BJ (cell line): ENCODE data around the gene RASGRP4. TPM values are rescaled to one million over a fixed set of nuclear protein-coding genes. Genes with fewer than 3 reads are reported as not detected.
"Not testable (repeated sequence)": the region's sequence is repeated elsewhere in the genome, so short reads cannot be mapped to it uniquely, and the experiment has no call there.

Source experiments
- CTCF ChIA-PET: fragments of 350-600 bp; formaldehyde crosslinking; extraction: SDS; loops from one replicate; lab custom pipeline; 2021; ENCODE audit warnings: antibody characterized with exemption, inconsistent platforms; lab: Yijun Ruan, JAX
- POLR2A ChIA-PET: fragments of 300-600 bp; sonication (Branson Sonifier 250); formaldehyde crosslinking; extraction: SDS; loops from one replicate; lab custom pipeline; 2021; ENCODE audit warnings: antibody characterized with exemption; lab: Charles Lee
- DNase-seq: peaks from one replicate; pipeline ENCODE4 v3.0.0-alpha.2; 2011; ENCODE audit warnings: low read depth
- H3K27me3 ChIP-seq: 2 replicates; pipeline ENCODE4 v1.6.0; 2011; ENCODE audit warnings: low read length; ENCODE audit not compliant: control insufficient read depth, insufficient read depth
- H3K36me3 ChIP-seq: 2 replicates; pipeline ENCODE4 v1.5.1; 2011; ENCODE audit warnings: low read length; ENCODE audit not compliant: control insufficient read depth, insufficient read depth
- H3K4me3 ChIP-seq: 2 replicates; pipeline ENCODE4 v1.5.1; 2011; ENCODE audit warnings: low read depth, mild to moderate bottlenecking, control low read depth, low read length
- CTCF ChIP-seq: IDR thresholded peaks from 2 replicates; pipeline ENCODE4 v1.5.1; 2011; ENCODE audit warnings: low read depth, mild to moderate bottlenecking, control low read depth, inconsistent platforms, low read length, moderate library complexity; ENCODE audit not compliant: insufficient read depth
- polyA plus RNA-seq: library from polyadenylated mRNA; depleted of rRNA; stranded (reverse); fragments of >200 nt; gene quantifications from 2 replicates; pipeline ENCODE4 v1.2.3, GENCODE V29; 2011

The RASGRP4 gene
- polyA plus RNA-seq, 1 experiment, result not detected

- CTCF ChIA-PET, result interaction anchor here (0.9 to 1.6 kb wide), 10 partner anchors 14 to 556 kb away, joined by 3 to 9 read pairs (median 4); partner anchors contain the start of genes CATSPERG, FAM98C, GGN and MRPS12
- Histone ChIP-seq H3K4me3 (peak overlapping the region; percentile 75), H3K36me3 (peaks cover 7% of the 10 kb centered on the region), H3K27me3 (0 out of 2 replicates have a peak, but pooled peaks cover 1% of the 10 kb centered on the region)
- POLR2A ChIA-PET, result interaction anchor here (0.6 to 1.0 kb wide), 4 partner anchors 12 to 128 kb away, joined by 3 to 8 read pairs (median 3); partner anchors contain the start of gene GGN
- TF ChIP-seq CTCF, result no peak
- no peak for DNase-seq
These were observed 52.1 kb downstream of the RASGRP4 start for GRCh38 chr19:38373907-38374331.

GRCh38 chr19:38371081-38371480 lies 54.9 kb downstream of the RASGRP4 start:
- no peak for TF ChIP-seq CTCF
- DNase-seq, result no peak
- no peak overlapping the region for H3K4me3 ChIP-seq
- H3K36me3 ChIP-seq, result 0 out of 2 replicates have a peak, but pooled peaks cover under 1% of the 10 kb centered on the region
- ChIA-PET CTCF (no interaction called here), POLR2A (no interaction called here)
- peaks cover 3% of the 10 kb centered on the region; the same call in 1 of the 2 replicates for H3K27me3 ChIP-seq

- Histone ChIP-seq H3K4me3 (no peak overlapping the region), H3K27me3 (peaks cover 3% of the 10 kb centered on the region; the same call in 1 of the 2 replicates), H3K36me3 (no peaks in the 10 kb centered on the region)
- no peak for DNase-seq
- CTCF ChIA-PET, result interaction anchor here (0.6 to 1.5 kb wide), 2 partner anchors 10 to 18 kb away, joined by 3 to 4 read pairs; partner anchors contain the start of gene GGN
- TF ChIP-seq CTCF, result no peak
- POLR2A ChIA-PET, result no interaction called here
These were observed 55.7 kb downstream of the RASGRP4 start for GRCh38 chr19:38370299-38370698.

GRCh38 chr19:38369584-38369983 lies 56.4 kb downstream of the RASGRP4 start:
- Histone ChIP-seq H3K4me3 (no peak overlapping the region), H3K27me3 (peaks cover 3% of the 10 kb centered on the region), H3K36me3 (no peaks in the 10 kb centered on the region)
- TF ChIP-seq CTCF, result no peak
- ChIA-PET CTCF (interaction anchor here (1.5 kb wide), 1 partner anchor 9 kb away, joined by 4 read pairs; no protein-coding TSS in a partner anchor), POLR2A (no interaction called here)
- no peak for DNase-seq

GRCh38 chr19:38367041-38367440 lies 59.0 kb downstream of the RASGRP4 start:
- CTCF ChIA-PET, result interaction anchor here (1.5 kb wide), 1 partner anchor 123 kb away, joined by 3 read pairs; no protein-coding TSS in a partner anchor
- no peaks in the 10 kb centered on the region for H3K36me3 ChIP-seq
- DNase-seq, result no peak
- POLR2A ChIA-PET, result no interaction called here
- peaks cover 3% of the 10 kb centered on the region for H3K27me3 ChIP-seq
- H3K4me3 ChIP-seq, result no peak overlapping the region
- no peak for TF ChIP-seq CTCF

GRCh38 chr19:38362946-38363688 lies 62.9 kb downstream of the RASGRP4 start:
- DNase-seq, H3K36me3 ChIP-seq, CTCF ChIA-PET, POLR2A ChIA-PET: not testable (repeated sequence)
- Histone ChIP-seq H3K4me3 (peak overlapping the region; percentile 54), H3K27me3 (peaks cover 11% of the 10 kb centered on the region)
